Motor neuron (in vitro differentiated cells): Measurements from ENCODE around the gene APBB1IP. TPM values are rescaled to one million over a fixed set of nuclear protein-coding genes. Genes with fewer than 3 reads are reported as not detected.

Experiments
- ATAC-seq, 8 experiments: fragments of 200-7000 bp; cut with Tn5 transposase; replicated peaks in 6 of 8; 2 replicates each; pipeline ENCODE4 v1.8.0; 2021; ENCODE audit warnings: mild to moderate bottlenecking in 8 of 8, moderate library complexity in 8 of 8
- H3K27ac ChIP-seq, 2 donors: fragments of 250-450 bp; sonication (Bioruptor Pico); 2 replicates each; pipeline ENCODE4 v1.9.0; 2021; ENCODE audit warnings: antibody characterized with exemption in 2 of 2, mild to moderate bottlenecking in 2 of 2, moderate library complexity in 1 of 2
- H3K4me1 ChIP-seq, 2 donors: fragments of 250-450 bp; sonication (Bioruptor Pico); replicated peaks in 1 of 2; 2 replicates each; pipeline ENCODE4 v1.6.1; 2021; ENCODE audit warnings: antibody characterized with exemption in 2 of 2, mild to moderate bottlenecking in 2 of 2, moderate library complexity in 1 of 2
- H3K4me3 ChIP-seq, 5 donors: fragments of 250-450 bp; sonication (Bioruptor Pico); 2 replicates each; pipeline ENCODE4 v1.9.0; 2021; ENCODE audit warnings: antibody characterized with exemption in 5 of 5, mild to moderate bottlenecking in 5 of 5, moderate library complexity in 4 of 5
- WGBS, 10 experiments: fragments of 450-650 bp; shearing (Covaris generic); methylation state at CpG; one replicate each; pipeline ENCODE4 v1.0.0; 2022; 5-methylcytosine and 5-hydroxymethylcytosine counted together
- in situ Hi-C, 9 experiments: fragments of 400-800 bp; cut with MboI; loops; one replicate each; pipeline ENCODE4 v1.15.0; 2021; ENCODE audit warnings: low sequenced_read_pairs in 9 of 9, low pct_unique_long_range_greater_than_20kb in 2 of 9; ENCODE audit not compliant: unreplicated experiment in 9 of 9
- total RNA-seq, 8 experiments: library from RNA; unstranded; fragments of 300-600 nt; gene quantifications; 2 replicates each; pipeline versions ENCODE4 v1.2.3 to v1.2.4, GENCODE V29; 2022

APBB1IP gene
- total RNA-seq, 8 experiments from 2014 or later, result 0.13 to 12.2 (median 0.28) TPM; not detected in 5

DNA sequence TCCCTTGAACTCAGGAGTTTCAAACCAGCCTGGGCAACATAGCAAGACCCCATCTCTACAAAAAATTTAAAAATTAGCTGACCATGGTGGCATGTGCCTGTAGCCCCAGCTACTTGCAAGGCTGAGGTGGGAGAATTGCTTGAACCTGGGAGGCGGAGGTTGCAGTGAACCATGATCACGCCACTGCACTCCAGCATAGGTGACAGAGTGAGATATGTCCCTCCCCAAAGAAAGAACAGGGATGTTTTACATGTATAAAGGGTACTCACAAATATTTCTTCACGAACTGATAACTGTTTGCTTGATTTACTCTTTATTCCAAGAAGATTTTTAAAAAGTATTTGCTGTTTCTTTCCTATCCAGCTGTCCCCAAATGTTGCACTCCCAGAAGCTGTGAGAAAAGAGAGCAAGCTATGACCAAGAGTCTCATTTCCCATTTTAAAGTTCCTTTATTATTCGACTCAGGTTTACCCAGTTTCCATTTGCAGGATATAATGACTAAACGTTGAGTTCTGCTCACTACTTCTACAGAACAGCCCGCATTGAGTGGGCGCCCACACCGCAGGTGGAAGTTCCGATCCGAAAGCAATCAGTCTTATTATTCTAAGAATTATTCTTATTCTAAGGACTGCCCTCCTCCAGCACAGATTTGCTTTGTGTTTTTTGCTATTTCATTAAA lies 90.7 kb downstream of the APBB1IP start:
- WGBS, 10 experiments, result 18 to 98% (median 77%) methylated on average over 3 to 10 of the region's 10 CpGs; no CpG with 5 or more reads in 1 of the 10 experiments
- Histone ChIP-seq H3K4me1 (no peaks in the 10 kb centered on the region), H3K27ac (no peak overlapping the region), H3K4me3 (no peak overlapping the region)
- in situ Hi-C loops, result loop anchor here in 2 of 9 experiments (25.0 kb wide), 2 partner anchors 108 to 167 kb away; no protein-coding TSS in a partner anchor
- ATAC-seq, result no peak

DNA sequence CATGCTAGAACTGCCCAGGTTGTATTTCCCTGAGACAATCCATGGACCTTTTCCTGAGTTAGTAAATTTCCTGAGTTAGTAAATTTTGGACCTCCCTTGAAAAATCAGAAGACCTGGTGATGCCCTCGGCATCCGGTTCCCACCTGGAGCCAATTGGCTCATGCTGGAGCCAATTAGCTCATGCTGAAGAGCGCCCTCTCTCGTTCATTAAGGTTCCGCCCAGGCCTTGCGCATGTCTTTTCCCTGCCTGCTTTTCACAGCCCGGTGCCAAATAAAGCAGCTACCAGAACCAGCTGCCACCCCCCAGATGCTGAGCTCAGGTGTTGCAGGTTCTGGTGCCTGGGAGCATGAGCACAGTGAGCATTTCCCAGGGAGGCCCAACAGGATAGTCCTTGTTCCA lies 96.2 kb downstream of the APBB1IP start:
- 63 to 100% (median 90%) methylated on average over 2 to 7 of the region's 7 CpGs; no CpG with 5 or more reads in 2 of the 10 experiments for WGBS, 10 experiments
- Histone ChIP-seq H3K27ac (no peak overlapping the region), H3K4me1 (no peaks in the 10 kb centered on the region), H3K4me3 (no peak overlapping the region)
- no peak for ATAC-seq
- in situ Hi-C loops, result loop anchor here in 2 of 9 experiments (25.0 kb wide), 2 partner anchors 103 to 172 kb away; no protein-coding TSS in a partner anchor

DNA sequence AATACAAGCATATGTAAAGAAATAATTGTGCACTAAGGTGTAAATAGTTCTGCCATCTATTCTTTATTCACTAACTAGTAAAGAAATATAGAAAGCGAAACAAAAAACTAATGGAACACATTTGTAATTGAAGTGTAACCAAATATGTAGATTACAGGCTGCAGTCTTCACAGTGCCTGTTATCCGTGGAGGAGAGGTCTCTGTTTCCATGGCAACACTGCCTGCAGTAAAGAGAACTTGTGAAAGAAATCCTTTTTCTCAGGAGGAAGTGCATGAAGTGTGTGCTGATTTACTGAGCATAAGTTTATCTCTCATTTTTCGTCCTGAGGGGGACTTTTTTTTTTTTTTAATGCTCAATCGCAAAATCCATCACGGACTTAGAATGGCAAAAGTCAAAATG lies 102.5 kb downstream of the APBB1IP start:
- no peak overlapping the region for H3K27ac ChIP-seq
- peaks cover 0 to 16% of the 10 kb centered on the region in 2 donors for H3K4me1 ChIP-seq
- 18 to 71% (median 29%) methylated on average over 2 to 5 of the region's 5 CpGs; no CpG with 5 or more reads in 1 of the 10 experiments for WGBS, 10 experiments
- no peak overlapping the region for H3K4me3 ChIP-seq
- peak in 6 of 8 experiments; percentile 24 to 72 (median 52) for ATAC-seq
- in situ Hi-C loops, result loop anchor here in 2 of 9 experiments (25.0 kb wide), 2 partner anchors 97 to 178 kb away; no protein-coding TSS in a partner anchor

DNA sequence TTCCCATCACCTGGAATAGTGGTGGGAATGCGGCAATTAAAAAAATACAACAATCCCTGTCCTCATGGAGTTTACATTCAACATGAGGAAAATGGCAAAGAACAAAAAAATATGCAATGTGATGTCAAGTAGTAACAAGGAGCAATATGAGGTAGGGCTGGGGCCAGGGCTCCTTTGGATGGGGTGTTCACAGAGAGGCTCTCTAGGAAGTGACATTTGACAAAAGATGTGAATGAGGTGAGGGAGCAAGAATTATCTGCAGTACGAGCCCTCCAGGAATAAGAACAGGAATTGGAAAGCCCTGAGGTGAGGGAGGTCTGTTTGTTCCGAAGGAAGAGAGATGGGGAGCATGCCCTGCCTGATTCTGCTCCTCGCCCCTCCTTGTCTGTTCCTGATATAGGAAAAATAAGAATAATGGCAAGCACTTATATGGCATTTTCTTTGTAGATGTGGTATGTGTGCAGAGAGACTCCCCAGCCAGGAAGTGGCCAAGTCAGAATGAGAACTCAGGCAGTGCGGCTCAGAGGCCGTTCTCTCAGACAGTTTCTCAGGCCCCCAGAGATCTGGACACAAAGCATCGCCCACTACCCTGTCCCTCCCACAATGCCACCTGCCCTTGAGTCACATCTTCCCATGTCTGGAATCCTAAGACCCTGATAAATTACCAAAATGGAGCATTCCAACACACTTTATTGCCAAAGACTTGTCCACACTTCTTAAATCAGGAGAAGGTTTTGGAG lies 105.6 kb downstream of the APBB1IP start:
- no peak overlapping the region for H3K27ac ChIP-seq
- H3K4me3 ChIP-seq, result no peak overlapping the region
- in situ Hi-C loops, result loop anchor here in 2 of 9 experiments (25.0 kb wide), 2 partner anchors 94 to 181 kb away; no protein-coding TSS in a partner anchor
- no peak for ATAC-seq
- WGBS, 10 experiments, result 27 to 100% (median 94%) methylated on average over 1 to 7 of the region's 7 CpGs; no CpG with 5 or more reads in 2 of the 10 experiments
- H3K4me1 ChIP-seq, result peaks cover 0 to 16% of the 10 kb centered on the region in 2 donors

DNA sequence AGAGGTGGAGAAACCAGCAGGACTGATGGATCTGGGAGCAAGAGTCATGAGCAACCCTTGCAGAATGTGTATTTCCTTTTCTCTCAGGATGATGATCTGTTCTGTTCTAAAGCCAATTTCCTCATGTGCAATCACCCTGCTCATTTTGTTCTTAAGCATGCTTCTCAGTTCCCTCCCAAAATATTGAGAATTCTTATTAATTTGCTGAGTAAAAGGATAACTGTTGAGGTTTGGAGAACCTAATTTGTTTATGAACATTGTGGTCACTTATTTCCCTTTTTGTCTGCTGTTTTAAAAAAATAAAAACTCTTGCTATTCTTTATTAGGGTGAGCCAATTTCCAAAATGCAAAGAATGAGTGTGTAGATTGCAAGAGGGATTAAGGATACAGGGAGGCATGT lies 106.8 kb downstream of the APBB1IP start:
- no peak for ATAC-seq
- no peak overlapping the region for H3K27ac ChIP-seq
- H3K4me3 ChIP-seq, result no peak overlapping the region
- peaks cover 0 to 15% of the 10 kb centered on the region in 2 donors for H3K4me1 ChIP-seq
- in situ Hi-C loops, result loop anchor here in 2 of 9 experiments (25.0 kb wide), 2 partner anchors 92 to 183 kb away; no protein-coding TSS in a partner anchor

DNA sequence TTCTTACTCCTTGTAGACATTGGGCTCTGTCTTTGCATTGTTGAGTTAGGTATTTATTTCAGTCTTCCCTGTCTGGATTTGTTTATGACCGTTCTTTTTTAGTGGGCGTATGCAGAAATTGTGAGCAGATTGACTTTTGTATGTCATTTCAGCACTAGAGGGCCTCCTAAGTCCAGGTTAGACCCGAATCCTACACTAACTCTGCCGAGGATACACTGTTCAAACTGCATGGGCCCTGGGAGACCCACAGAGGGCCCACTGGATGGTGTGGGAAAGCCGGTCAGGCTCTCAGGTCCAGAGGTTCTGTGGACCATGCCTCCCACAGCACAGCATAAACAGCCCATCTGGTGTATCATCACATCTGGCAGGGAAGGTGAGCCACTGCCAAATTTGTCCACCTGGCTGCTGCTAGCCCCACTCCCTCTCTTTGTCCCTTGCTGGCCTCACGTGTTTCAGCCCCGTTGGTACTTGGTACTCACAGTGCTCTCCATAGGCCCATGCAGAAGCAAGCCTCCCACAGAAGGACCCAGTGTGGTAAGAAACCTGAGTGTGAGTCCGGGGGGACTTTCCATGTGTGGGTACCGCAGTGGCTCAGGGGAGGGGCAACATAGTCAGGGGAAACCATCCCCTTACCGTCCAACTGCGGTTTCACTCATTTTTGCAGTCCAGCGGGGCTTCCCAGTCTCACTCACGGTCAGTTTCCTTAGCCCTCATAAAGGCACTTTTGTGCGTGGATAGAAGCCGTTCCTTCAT lies 112.8 kb downstream of the APBB1IP start:
- H3K27ac ChIP-seq, result no peak overlapping the region
- ATAC-seq, result peak in 1 of 8 experiments; percentile 44
- H3K4me1 ChIP-seq, result peaks cover 0 to 6% of the 10 kb centered on the region in 2 donors
- no peak overlapping the region for H3K4me3 ChIP-seq
- in situ Hi-C loops, result loop anchor here in 5 of 9 experiments (10.0 to 25.0 kb wide), 4 partner anchors 214 to 814 kb away; no protein-coding TSS in a partner anchor
- 20 to 88% (median 76%) methylated on average over 2 to 14 of the region's 15 CpGs; no CpG with 5 or more reads in 1 of the 10 experiments for WGBS, 10 experiments

DNA sequence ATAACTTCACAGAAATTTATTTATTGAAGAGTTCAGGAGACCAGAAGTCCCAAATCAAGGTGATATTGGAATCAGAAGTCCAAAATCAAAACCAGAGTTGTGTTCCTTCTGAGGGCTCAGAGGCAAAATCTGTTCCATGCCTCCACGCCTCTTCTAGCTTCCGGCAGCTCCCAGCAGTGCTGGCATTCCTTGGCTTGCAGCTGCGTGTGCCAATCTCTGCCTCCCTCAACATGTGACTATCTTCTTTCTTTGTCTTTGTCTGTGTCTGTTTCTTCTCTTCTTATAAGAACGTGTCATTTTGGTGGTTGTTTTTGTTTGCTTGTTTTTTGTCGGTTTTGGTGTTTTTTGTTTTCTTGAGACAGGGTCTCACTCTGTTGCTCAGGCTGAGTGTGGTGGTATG lies 116.1 kb downstream of the APBB1IP start:
- ATAC-seq, result no peak
- in situ Hi-C loops, result loop anchor here in 5 of 9 experiments (10.0 to 25.0 kb wide), 4 partner anchors 217 to 817 kb away; no protein-coding TSS in a partner anchor
- Histone ChIP-seq H3K27ac (no peak overlapping the region), H3K4me1 (peaks cover 9 to 16% of the 10 kb centered on the region in 2 donors), H3K4me3 (no peak overlapping the region)
- WGBS, 10 experiments, result 60 to 100% (median 90%) methylated on average over 1 to 5 of the region's 5 CpGs; no CpG with 5 or more reads in 1 of the 10 experiments

DNA sequence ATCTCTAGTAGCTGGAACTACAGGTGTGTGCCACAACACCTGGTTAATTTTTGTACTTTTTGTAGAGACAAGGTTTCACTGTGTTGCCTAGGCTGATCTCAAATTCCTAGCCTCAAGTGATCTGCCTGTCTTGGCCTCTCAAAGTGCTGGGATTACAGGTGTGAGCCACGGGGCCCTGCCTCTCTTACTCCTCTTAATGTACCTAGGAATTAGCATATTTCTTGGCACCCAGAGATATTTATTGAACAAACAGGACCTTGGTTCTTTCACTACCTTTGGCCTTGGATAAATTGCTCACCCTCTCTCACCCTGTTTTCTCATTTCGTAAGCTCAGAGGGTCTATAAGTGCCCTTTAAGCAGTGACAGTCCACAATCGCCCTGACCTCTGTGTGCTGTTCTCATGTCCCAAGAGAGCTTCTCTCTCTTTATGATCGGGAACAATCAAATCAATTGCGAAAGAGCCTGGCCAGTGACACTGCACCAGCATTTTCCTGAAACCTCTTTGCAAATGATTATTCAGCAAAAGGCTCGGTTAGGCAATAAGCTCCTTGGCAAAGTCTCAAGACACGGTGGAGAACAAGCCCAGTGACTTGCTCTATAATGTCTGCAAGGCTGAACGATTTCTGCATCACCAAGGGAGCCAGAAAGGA lies 117.7 kb downstream of the APBB1IP start:
- peaks cover 9 to 16% of the 10 kb centered on the region in 2 donors for H3K4me1 ChIP-seq
- H3K27ac ChIP-seq, result no peak overlapping the region
- in situ Hi-C loops, result loop anchor here in 5 of 9 experiments (10.0 to 25.0 kb wide), 4 partner anchors 219 to 819 kb away; no protein-coding TSS in a partner anchor
- peak in 7 of 8 experiments; percentile 13 to 92 (median 69) for ATAC-seq
- WGBS, 10 experiments, result 0 to 70% (median 46%) methylated on average over 1 to 8 of the region's 8 CpGs
- no peak overlapping the region for H3K4me3 ChIP-seq

DNA sequence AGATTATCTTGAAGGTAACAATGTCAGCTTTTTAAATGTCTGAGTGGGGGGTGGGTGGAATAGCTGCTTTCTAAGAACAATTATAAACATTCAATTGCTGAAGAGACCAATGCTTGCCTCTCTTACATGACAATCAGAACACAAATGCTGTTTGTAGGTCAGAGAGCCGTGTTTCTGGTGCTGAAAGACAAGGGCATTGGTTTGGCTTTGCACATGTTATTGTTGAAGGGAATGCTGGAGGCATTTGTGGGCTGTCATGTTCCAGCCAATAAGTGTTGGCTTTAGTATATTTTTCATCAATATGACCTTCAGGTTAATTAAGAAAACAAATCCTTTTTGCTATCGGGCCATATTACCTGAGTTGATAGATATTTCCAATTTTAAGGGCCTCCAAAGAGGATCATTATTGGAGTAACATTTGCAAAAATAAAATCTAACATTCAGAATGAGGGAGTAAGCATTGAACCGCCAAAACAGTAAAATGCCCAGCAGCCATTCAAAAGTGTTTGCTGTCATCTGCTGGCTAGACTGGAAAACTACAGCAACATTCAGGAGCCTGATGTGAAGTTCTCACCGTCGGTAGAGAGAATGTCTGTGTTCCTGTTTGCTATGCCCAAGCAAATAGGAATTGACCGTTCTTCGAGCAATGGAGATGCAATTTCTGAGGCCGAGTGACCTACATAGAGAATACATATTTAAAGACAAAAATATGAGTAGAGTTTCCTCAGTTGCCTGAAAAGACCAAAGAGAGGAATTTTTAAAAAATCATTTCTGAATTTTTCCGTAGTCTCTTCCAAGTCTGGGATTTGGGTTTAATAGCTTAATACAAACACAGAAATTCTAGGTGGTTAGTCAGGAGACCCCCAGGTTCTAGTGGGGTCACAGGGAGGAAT lies 118.9 kb downstream of the APBB1IP start:
- ATAC-seq, result peak; percentile 51 to 69 (median 58)
- in situ Hi-C loops, result loop anchor here in 5 of 9 experiments (10.0 to 25.0 kb wide), 4 partner anchors 220 to 820 kb away; no protein-coding TSS in a partner anchor
- Histone ChIP-seq H3K4me3 (no peak overlapping the region), H3K4me1 (peaks cover 9 to 16% of the 10 kb centered on the region in 2 donors), H3K27ac (no peak overlapping the region)
- WGBS, 10 experiments, result 0 to 18% (median 12%) methylated on average over 4 to 9 of the region's 9 CpGs; no CpG with 5 or more reads in 1 of the 10 experiments

DNA sequence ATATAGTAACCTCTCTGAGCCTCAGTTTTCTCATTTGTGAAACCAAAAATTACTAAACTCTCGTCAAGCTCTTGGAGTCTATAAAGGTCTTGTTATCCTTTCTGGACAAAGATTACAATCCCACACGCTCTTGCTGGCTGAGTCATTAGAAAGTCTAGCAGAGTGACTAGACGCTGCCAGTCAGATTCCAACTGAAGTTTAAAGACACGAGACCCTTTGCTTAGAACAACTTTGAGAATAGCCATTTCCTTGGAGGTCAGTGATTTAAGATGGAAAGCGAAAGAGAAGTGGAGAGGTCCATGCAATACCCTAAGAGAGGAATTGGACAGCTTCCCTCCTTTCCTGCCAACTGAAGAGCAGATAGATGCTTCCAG lies 119.5 kb downstream of the APBB1IP start:
- 0 to 100% (median 71%) methylated on average over 1 to 5 of the region's 5 CpGs; no CpG with 5 or more reads in 1 of the 10 experiments for WGBS, 10 experiments
- in situ Hi-C loops, result loop anchor here in 5 of 9 experiments (10.0 to 25.0 kb wide), 4 partner anchors 220 to 820 kb away; no protein-coding TSS in a partner anchor
- ATAC-seq, result peak in 2 of 8 experiments; percentile 8 to 13

More for the DNA sequence above, 119.5 kb downstream of the APBB1IP start:
- Histone ChIP-seq H3K4me3 (no peak overlapping the region), H3K4me1 (peaks cover 9 to 16% of the 10 kb centered on the region in 2 donors), H3K27ac (no peak overlapping the region)
